Effector CD8-positive, alpha-beta T cell (primary cell): ENCODE data around the gene IL15.
"Not testable (repeated sequence)": the region's sequence is repeated elsewhere in the genome, so short reads cannot be mapped to it uniquely, and the experiment has no call there.

Source experiments
- DNase-seq: peaks from one replicate; lab custom pipeline; 2025; lab: John Stamatoyannopoulos, UW
- total RNA-seq, 4 experiments: gene quantifications; one replicate each; lab custom pipeline; 2026; lab: John Stamatoyannopoulos, UW

The IL15 gene, protein sequence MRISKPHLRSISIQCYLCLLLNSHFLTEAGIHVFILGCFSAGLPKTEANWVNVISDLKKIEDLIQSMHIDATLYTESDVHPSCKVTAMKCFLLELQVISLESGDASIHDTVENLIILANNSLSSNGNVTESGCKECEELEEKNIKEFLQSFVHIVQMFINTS
- total RNA-seq: 1.8 to 10.7 (median 5.8) reads per million in 4 experiments

DNA sequence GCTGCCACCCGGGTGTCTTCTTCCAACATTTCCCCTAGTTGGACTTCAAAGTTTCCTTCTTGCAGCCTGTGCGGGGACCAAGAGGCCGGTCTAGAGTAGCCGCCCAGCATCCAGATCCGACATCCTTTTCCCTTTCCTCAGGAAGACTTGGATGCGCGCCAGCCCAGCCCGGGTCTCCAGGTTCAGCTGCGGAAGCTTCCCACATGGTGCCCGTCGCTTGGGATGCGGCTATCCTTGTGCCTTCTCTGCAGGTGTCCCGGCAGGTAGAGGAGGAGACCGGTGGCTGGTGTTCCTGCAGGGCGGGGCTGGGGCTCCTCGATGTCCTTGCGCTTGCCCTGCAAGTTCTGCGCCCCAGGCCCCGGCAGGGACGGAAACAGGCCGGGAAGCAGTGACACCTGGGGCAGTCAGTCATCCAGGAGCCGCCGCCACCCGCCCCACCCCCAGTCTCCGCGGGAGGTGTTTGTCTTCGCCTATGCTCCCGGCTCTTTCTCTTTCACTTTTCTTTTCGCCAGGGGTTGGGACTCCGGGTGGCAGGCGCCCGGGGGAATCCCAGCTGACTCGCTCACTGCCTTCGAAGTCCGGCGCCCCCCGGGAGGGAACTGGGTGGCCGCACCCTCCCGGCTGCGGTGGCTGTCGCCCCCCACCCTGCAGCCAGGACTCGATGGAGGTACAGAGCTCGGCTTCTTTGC lies at the start of gene IL15:
IL15 (plus strand) TSS at position 502 of the 689 bp plus-strand sequence. CDS start 82,882 bp downstream, outside the sequence.
- peak; percentile 3 for DNase-seq

DNA sequence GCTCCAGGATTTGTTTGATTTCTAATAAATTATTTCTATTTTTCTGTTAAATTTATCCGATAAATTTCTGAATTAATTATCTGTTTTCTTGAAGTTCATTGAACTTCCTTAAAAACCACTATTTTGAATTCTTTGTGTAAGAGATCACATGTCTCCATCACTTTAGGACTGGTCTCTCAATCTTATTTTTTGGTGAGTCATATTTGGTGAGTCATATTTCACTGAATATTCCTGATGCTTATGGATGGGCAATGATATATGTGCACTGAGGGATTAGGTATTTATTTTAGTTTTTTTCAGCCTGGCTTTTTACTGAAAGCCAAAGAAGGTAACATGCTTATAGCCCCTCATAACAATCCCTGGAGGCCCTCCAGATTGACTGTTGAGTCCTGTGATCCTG lies 48.5 kb upstream of the IL15 start:
- no peak for DNase-seq

DNA sequence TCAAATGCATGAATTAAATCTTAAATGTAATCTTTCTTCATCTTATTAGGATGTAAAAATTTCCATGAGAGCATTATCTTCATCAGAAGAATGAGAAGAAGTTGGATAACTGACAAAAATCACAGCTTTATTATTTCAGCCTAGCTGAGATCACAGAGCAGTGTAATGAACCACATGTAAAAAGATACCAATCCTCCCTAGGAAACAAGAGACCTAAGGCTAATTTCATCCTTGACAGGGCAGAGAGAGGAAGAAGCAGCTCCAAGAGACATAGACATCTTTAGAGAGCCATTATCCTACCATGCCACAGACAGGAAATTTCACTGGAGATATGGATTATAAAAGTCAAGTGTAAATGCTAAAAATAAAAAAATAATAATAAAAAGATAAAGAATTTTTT lies 40.9 kb upstream of the IL15 start:
- DNase-seq: no peak

DNA sequence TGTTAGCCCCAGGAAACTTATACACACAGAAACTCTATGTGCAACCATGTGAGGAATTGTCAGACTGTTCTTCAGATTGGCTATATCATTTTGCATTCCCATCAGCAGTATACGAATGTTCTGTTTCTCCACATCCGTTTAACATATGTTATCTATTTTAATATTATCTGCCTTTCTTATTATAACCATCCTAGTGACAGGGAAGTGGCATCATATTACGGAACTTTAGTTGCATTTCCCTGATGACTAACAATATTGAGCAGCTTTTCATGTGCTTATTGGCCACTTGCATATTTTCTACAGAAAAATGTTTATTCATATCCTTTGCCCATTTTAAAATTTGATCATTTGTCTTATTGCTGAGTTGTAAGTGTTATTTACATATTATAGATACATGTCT lies 36.5 kb upstream of the IL15 start:
- DNase-seq: no peak

DNA sequence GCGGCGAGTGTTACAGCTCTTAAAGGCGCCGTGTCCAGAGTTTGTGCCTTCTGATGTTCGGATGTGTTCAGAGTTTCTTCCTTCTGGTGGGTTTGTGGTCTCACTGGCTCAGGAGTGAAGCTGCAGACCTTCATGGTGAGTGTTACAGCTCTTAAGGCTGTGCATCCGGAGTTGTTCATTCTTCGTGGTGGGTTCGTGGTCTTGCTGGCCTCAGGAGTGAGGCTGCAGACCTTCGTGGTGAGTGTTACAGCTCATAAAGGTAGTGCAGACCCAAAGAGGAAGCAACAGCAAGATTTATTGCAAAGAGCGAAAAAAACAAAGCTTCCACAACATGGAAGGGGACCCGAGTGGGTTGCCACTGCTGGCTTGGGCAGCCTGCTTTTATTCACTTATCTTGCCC lies 31.7 kb upstream of the IL15 start:
- DNase-seq: not testable (repeated sequence)

DNA sequence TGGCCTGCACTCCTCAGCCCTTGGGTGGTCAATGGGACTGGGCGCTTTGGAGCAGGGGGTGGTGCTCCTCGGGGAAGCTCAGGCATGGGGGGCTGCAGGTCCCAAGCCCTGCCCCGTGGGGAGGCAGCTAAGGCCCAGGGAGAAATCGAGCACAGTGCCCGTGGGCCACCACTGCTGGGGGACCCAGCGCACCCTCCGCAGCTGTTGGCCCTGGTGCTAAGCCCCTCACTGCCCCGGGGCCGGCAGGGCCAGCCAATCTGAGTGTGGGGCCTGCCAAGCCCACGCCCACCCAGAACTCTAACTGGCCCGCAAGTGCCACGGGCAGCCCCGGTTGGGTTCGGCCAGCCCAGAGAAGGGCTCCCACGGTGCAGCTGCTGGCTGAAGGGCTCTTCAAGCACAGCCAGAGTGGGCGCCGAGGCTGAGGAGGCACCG lies 30.9 kb upstream of the IL15 start:
- DNase-seq: no peak

DNA sequence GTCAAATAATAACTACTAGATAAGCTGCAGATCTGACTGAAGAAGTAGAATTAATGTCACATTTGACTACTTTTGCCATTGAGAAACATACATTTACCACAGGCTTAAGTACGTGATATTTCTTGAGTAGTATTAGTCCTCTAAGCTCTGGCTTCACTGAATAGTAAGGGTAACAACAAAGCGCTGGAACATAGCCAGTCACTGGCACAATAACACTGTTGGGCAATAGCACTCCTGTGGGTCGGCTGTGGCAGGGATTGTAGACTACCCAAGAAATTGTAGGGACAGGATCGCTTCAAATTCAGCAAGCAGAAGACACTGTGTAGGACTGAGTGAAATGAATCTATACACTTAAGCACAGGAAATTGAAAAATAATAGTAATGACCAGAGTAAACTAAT lies 27.1 kb upstream of the IL15 start:
- no peak for DNase-seq

DNA sequence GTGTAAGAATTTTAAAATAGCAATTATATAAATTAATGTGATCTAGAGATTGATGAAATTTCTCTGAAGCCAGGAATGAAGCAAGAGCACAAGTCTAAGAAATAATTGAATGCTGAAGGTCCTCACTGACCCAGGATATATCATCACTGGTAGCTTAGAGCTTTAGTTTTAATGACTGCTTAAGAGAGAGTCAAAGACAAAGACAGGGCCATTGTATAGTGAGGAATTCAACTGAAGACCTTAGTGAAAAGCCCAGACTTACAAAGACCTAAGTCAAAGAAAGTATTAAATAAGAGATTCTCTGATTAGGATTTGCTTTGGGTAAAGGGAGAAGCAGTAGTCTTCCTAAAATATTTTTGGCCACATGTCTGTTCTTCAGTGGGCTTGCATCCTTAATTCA lies 26.0 kb upstream of the IL15 start:
- DNase-seq: no peak

DNA sequence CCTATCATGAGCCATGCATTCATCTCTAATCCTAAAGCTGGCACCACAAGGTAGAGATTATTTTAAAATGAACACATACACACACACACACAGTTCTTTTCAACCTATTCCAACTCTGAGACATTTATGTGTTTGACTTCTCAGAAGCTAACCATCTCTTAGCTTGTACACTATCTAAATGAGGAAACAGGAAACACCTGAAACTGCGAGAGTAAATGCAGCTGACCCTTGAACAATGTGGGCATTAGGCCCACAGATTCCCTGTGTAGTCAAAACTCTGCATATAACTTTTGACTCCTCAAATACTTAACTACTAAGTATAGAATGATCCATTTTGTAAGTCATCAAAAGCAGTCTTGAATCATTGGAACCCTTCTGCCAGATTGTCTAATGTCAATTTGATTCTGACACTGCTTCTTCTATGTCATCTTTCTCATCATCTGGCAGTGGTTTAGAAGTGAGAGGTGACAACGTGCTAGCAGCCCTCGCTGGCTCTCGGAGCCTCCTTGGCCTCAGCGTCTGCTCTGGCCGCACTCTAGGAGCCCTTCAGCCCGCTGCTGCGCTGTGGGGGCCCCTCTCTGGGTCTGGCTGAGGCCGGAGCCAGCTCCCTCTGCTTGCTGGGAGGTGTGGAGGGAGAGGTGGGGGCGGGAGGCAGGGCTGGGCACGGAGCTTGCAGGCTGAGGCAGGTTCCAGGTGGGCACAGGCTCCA lies 21.4 kb upstream of the IL15 start:
- DNase-seq: no peak

DNA sequence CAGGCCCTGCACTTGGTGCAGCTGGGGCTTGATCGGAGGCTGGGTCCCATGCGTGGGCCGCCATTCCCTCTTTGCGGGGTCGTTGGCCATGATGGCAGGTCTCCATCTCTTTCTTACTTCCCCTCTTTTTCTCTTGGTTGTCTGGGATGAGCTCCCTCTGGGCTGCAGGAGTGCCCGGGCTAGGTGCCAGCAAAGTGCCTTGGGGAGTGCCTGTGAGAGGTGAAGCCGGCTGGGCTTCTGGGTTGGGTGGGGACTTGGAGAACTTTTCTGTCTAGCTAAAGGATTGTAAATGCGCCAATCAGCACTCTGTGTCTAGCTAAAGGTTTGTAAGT lies 20.8 kb upstream of the IL15 start:
- not testable (repeated sequence) for DNase-seq

DNA sequence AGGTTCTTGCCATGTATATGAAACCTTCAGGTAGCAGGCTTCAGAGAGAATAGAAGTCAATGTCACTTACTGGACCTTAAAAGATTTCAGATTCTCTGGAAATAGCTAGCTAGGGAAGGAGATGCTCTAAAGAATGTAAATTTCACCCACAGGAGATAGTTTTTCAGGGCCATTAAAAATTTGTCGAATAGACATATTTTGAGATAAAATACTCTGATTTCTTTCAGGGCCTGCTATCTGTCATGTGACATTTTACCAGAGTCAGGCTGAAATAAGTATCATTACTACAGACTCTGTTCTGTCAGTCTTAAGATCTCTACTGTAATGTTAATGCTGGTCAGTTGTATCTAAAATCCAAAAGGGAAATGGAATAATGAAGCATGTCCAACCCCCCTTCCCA lies 15.7 kb upstream of the IL15 start:
- DNase-seq: no peak

DNA sequence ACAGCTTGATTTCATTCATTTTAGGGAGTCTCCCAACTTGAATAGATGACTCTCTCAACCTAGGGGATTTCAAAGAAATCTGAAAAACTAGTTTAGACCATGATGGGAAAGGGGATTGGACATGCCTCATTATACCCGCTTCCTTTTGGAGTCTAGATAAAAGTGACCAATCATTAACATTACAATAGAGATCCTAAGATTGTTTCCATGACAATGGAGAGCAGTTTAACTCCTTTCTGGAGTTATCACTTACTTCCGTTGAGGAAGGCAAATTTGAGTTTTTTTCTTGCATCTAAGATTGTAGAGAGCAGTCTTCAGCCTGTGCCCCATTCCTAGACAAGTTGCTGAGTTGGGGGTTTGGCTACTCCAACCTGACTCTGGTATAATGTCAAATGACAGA lies 11.4 kb upstream of the IL15 start:
- DNase-seq: no peak

DNA sequence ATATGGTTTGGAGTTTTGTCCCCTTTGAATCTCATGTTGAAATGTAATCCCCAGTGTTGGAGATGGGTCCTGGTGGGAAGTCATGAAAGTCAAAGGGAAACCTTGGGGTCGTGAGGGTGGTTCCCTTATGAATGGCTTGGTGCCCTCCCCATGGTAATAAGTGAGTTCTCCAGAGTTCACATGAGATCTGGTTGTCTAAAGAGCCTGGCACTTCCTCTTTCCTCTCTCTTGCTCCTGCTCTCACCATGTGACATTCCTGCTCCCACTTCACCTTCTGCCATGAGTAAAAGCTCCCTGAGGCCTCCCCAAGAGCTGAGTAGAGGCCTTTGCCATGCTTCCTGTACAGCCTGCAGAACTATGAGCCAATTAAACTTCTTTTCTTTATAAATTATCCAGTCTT lies 5.5 kb upstream of the IL15 start:
- DNase-seq: no peak

DNA sequence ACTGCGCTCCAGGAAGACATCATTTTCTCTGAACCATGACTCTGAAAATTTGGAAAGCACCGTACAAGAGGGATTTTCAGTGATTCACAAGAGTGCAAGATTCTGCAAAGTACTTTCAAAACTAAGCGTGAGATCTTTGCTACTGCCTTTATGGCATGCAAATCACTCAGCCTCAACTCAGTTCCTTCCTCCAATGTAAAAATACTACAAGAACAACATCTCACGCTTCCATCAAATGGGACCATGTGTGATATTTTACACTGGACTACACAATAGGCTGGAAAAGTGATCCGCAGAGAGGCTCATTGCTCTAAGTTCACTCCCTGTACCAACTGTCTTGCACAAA lies 674 bp upstream of the IL15 start:
- no peak for DNase-seq

DNA sequence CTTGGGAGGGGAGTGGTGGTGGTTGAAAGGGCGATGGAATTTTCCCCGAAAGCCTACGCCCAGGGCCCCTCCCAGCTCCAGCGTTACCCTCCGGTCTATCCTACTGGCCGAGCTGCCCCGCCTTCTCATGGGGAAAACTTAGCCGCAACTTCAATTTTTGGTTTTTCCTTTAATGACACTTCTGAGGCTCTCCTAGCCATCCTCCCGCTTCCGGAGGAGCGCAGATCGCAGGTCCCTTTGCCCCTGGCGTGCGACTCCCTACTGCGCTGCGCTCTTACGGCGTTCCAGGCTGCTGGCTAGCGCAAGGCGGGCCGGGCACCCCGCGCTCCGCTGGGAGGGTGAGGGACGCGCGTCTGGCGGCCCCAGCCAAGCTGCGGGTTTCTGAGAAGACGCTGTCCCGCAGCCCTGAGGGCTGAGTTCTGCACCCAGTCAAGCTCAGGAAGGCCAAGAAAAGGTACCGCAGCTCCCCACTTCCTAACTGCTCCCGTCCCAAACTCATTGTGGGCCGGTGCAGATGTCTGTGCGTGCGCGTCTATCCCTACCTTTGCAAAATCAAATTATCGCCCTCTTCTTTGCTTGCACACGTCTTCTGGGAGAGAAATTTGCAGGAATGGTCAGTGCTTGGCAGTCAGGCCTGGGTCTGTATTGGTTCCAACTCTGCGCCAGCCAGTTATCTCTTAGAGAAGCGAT lies 533 bp downstream of the IL15 start:
- DNase-seq: no peak

DNA sequence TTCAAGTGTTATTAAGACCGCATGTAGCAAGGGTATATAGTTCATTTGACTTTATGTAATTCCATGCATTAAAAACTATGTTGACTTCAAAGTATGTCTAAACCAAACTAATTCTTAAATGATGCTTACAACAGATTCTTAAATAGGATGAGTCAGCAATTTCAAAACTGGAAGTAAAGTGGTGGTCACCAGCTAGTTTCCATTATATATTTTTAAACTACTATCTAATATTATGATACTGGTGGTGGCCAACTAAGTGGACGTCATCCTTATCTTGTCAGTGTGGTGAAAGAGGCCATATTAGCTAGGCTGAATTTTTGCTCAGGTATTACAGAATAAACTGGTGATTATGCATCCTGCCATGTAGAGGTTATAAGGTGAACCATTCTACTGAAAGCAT lies 1.2 kb downstream of the IL15 start:
- DNase-seq: no peak

DNA sequence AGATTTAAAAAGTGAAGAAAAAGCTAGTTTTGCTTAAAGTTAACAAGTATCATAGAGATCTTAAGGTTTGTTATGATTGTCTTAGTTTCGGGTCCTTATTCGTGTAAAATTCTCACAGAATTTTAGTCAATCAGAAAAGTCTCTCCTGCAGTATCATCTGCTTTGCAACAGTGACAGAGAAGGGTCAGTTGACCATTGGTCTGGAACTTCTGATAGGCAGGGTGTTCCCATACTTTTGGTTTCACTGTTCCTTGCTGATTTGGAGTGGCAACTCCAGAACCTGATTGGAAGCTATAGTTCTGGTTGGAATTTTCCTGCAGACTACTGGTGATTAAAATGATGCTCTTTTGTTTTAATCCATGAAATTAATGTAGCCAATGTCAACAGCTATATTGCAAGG lies 1.8 kb downstream of the IL15 start:
- DNase-seq: no peak

DNA sequence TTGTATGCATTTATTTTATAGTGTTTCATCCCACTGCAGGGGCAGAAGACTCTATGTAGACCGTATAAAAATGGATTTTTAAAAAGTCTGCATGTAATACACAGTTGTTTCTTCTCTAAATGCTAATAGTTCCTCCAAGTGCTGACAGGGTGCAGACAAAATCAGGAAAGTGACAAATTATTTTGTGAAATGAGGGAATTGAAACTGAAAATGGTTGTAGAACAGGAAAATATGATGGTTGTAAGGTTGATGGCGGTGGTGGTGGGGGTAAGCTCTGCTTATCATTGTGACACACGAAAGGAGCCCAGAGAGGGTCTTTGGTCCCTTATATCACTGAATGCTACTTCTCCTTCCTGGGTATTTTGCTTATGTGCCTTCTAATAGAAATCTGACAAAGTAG lies 4.3 kb downstream of the IL15 start:
- DNase-seq: no peak

DNA sequence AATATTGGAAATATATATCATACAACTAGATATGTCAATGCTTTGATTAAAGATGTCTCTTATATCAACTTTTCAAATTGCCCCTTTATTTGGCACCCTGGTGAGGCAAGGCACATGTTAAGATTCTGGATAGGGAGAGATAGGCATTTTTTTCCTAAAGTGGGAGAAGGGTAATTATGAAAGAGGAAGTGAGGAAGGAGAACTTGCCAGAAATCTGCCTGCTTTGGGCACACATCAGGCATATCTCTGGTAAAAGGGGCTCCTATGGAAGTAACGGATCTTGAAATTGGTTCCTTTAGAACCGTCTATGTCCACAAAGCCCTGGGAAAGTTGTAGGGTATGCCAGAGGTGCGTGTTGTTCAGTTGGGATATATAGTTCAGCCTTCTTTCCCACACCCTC lies 5.7 kb downstream of the IL15 start:
- no peak for DNase-seq

DNA sequence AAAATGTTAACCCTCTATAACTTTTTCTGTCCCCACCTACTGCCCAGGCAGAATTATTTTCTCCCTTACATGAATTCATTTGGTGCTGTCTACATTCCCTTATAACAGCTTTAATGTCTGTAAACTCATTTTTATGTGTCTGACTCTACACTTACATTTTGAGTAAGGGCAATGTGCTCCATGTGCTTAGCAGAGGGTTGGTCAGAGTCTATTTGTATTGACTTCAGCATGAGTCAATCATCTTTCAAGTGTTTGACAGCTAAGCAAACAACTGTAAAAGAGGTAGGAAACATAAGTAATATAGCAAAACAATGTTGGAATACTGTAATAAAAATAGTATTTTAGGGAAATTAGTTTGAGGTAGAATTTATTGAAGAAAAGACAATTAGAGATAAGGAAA lies 6.3 kb downstream of the IL15 start:
- no peak for DNase-seq

DNA sequence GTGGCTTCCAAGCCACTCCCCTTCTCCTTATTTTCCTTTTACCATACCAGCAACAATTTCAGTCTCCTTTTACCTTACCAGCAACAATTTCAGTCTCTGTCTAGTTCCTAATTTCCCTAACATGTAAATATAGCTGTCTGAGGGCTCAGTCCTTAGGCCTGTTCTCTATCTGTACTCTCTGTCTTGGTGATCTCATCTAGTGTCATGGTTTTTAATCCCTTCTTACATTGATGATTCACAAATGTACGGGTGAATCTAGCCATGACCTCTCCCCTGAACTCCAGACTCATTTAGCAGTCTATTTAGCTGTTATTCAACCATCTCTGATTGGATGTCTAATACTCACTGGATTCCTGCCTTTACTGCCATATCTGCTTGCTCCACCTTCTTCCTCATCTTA lies 7.2 kb downstream of the IL15 start:
- no peak for DNase-seq

DNA sequence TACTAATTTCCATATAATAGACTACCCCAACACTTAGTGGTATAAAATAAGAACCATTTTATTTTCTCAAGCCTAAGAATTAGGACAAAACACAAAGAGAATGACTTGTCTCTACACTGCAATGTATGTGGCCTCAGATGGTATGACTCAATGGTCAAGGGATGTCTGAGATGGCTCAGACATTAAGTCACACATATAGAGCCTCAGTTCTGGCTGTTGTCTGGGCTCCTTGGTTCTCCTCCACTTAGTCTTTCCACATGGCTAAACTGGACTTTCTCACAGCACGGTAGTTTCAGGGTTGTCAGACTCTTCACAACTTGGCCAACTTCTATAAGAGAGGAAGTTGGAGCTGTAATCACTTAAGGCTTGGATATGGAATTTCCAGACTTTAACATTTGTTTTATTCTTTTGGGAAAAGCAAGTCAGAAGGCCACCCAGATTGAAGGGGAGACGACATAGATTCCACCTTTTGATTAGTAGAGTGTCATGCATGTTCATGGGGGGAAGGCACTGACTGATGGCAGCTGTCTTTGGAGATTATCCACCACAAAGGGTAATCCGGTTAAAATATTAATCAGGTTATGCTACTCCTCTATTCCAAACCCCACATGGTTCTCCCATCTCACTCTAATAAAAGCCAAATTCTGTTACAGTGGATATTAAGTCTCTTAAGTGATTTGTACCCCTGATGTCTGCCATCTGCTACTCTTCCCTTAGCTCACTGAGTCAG lies 9.4 kb downstream of the IL15 start:
- DNase-seq: no peak
